Femur (tissue), 1 donor: ENCODE data around the gene CRIP1.

Experiments
- DNase-seq: peaks from one replicate; pipeline ENCODE4 v3.0.0-alpha.2; 2017

CRIP1 gene

DNA sequence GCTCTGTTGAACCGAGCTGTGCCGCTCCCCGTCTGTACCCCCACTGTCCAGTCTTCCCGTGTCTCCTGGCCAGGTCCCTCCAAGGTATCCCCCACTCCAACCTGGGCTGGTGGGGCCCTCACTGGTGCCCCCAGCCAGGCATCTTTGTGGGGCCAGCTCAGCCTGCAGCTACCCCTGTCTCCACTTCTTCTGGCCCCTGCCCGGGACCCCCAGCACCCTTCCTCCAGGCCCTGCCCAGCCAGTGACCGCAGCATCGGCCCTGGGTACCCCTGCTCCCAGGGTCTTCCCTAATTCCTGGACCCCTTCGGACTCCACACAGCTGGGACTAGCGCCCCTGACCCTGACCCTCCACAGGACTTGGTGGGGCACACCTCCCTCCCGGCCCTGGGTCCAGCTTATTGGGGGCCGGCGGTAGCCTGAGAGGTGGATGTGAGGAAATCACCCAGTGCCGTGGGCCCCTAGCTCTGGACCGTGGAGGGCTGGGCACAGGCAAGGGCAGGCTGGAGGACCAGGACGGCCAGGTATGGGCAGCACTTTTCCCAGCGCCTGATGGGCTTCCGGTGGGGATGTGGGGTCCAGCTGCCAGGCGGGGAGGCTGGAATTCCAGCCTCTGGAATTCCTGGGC, 4.1 kb upstream of the CRIP1 start:
- DNase-seq: no peak

DNA sequence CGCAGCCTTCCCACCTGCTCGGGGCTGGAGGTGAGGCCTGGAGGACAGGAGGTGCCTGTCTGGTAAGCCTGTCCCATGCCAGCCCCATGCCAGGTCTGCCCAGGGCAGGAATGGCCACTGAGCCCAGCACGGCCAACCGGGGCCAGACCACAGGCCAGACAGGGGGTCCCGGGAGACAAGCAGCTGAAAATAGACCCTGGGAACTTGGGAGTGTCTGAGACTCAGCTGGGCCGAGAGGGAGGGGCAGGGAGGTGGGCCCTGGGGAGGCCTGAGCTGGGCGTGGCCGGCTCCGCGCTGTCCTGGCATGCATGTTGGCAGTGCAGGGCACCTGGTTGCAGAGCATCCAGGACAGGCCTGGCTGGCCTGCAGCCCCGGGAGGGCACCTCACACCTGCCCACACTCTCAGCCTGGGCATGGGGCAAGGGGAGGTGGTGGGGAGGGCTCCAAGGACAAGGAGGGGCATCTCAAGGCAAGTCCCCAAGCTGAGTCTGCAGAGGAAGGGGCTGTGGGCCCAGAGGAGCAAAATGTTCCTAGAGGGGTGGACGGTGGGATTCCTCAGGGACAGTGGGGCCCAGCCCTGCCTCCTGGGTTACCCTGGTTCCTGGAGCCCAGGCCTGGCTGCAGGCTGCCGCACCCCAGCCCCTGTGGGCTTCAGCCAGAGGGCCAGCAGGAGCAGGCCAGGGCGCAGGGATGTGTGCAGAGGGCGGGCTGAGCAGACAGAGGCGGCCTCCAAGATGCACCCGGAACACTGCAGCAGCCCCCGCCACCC, 3.2 kb upstream of the CRIP1 start:
- DNase-seq: peak; percentile 46

DNA sequence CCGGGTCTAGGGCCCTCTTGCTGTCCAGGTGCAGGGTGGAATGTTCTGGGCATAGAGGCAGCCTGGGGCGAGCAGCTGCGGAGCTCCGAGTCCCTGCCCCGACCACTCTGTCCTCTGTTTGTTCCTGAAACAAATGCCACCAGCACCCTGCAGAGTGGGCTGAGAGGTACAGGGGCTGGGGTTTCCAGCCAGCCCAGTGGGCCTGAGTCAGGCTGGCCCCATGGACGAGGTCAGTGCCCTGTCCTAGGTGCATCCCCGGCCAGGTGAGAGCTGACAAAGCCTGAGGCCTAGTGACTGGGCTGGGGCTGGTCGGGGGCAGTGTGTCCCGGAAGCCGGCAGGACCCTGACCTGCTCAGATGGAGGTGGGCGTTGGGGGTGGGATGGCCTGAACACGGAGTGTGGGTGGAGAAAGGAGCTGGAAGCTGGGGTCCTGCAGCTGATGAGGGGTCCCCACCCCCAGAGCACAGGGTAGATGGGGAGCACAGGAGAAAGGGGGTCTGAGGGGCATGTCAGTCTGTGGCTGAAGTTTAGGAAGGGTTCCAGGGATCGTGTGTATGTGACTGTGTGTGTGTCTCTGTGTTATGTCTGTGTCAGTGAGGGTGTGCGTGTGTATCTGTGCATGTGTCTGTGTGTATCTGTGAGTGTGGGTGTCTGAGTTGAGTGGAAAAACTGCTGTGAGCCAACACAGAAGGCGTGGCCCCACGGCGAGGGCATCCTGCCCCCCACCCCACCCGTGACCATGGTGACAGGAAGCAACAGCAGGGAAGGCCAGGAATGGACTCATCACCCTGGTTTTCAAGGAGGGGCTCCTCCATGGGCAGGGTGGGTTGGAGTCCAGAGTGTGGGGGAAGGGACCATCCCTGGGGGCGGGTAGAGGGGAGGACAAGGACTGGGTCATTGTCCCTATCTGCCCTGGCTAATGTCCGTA, 2.4 kb upstream of the CRIP1 start:
- peak; percentile 79 for DNase-seq

DNA sequence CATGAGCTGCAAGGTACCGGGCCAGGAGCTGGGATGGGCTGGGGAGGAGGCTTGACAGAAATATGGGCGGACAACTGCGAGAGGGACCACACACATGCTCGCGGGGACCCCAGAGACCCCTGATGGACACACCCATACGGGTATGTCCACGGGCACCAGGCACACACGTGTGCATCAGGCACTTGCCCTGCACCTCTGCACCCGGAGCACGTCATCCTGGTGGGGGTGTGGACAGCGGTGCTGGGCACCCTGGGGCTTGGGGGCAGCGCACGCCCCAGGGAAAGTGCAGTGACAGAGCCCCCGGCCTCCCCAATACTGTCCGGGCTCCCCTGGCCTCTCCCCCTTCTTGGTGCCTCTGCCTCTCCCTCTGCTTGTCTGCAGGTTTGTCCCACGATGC, 1.7 kb upstream of the CRIP1 start:
- DNase-seq: no peak

DNA sequence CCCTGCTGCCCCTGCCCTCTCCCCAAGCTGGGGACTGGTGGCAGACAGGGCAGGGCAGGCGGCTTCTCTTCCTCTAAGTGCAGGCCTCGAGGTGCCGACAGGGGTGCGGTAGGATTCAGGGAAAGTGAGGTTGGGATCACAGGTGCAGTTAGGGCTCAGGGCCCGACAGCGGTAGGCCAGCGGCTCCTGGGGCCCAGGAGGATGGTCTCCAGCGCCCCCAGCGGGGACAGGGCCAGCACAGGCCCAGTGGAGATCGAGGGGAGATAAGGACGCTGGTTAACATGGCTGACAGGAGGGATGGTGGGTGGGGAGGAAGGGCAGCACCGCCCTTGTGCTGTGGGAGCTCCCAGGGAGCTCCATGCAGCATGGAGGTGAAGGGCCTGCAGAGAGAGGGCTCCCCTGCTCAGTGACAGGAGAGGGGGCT, 935 bp upstream of the CRIP1 start:
- no peak for DNase-seq

DNA sequence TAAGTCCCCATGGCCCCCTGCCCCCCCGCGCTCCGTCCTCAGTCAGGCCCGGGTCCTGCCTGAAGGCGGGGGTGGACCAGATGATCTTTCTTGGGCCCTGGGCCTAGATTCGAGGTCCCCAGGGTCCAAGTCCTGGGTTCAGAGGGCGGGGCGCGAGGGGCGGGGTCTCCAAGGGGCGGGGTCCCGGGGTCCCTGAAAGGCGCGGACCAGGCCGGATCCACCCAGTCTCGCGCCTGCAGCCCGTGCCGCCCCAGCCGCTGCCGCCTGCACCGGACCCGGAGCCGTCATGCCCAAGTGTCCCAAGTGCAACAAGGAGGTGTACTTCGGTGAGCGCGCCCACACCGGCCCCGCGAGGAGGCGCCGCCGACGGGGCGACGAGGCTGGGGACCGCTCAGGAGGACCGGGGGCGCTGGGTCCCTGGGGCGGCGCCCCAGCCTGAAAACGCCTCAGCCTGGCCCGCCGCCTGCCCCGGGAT, 325 bp downstream of the CRIP1 start:
- peak; percentile 75 for DNase-seq

DNA sequence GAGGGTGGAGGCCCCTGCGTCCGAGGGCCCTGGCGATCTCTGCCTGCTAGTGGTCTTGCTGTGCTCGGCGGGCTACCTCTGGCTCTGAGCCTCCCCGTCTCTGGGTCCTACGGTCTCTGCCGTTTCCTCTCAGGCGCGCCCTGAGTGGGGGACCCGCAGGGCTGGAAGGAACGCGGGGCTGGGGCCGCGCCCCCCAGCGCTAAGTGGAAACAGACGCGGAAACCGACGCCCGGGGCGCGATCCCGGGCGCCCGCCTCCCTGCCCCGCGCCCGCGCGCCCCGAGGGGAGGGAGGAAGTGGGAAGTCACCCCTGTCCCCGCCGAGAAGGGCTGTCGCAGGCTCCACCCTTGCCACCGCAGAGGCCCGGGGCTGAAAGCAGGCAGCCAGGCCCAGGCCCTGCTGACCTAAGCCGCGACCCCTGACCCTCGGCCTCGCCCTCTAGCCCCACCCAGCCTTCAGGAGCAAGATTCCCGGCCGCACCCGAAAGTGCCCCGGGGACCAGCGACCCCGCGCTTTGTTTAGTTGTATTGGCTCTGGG, 831 bp downstream of the CRIP1 start:
- peak; percentile 67 for DNase-seq

DNA sequence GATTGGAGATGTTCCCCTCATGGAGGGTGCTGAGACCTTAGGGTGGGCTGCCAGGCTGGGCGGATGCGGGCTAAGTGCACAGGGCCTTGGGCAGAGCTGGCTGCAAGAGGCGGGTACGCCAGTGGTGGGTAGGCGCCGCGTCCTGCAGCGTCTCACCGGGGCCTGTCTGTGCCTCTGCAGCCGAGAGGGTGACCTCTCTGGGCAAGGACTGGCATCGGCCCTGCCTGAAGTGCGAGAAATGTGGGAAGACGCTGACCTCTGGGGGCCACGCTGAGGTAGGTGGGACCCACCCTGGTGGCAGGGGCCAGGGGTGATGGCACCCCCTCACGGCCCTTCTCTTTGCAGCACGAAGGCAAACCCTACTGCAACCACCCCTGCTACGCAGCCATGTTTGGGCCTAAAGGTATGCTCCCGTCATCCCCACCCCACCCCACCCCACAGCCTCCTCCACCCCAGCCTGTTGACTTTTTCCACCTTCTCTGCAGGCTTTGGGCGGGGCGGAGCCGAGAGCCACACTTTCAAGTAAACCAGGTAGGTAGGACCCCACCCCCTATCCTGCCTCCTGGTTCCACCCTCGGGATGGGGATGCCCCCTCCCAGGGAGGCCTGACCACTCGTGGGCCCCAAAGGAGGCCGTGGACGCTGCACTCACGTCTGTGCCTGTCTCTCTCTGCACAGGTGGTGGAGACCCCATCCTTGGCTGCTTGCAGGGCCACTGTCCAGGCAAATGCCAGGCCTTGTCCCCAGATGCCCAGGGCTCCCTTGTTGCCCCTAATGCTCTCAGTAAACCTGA, 1.5 kb downstream of the CRIP1 start:
- DNase-seq: peak; percentile 52

DNA sequence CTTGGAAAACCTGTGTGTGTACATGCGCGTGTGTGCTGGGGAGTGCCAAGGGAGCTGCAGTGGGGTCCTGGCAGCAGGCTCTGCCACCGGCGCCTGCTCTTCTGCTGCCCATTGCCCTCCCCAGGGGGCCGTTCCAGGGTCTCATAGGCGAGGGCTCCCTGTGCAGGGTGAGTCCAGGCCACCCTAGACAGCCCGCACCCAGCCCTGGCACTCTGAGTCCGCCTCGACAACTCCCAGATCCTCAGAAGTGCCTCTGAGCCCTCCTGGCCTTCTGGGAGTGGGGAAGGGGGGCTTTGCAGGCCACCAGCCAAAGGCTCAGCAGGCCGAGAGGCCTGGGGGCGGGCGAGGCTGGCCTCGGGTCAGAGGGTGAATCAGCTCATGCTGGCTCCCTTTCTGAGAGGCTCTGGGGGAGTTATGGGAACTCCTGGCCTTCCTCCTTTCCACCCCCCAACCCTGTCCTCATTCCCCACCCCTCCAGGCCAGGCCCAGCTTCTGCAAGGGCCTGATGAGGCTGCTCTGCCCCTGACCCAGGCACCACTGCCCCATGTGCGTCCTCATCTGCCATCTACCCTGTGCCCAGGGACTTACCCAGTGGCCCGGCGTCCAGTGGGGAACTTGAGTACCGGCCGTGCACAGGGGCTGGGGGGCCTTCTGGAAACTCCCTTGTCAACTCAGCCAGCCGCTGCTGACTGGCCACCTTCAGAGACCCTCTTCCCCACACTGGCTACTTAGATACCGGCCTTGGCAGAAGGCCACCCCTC, 2.3 kb downstream of the CRIP1 start:
- DNase-seq: peak; percentile 66

DNA sequence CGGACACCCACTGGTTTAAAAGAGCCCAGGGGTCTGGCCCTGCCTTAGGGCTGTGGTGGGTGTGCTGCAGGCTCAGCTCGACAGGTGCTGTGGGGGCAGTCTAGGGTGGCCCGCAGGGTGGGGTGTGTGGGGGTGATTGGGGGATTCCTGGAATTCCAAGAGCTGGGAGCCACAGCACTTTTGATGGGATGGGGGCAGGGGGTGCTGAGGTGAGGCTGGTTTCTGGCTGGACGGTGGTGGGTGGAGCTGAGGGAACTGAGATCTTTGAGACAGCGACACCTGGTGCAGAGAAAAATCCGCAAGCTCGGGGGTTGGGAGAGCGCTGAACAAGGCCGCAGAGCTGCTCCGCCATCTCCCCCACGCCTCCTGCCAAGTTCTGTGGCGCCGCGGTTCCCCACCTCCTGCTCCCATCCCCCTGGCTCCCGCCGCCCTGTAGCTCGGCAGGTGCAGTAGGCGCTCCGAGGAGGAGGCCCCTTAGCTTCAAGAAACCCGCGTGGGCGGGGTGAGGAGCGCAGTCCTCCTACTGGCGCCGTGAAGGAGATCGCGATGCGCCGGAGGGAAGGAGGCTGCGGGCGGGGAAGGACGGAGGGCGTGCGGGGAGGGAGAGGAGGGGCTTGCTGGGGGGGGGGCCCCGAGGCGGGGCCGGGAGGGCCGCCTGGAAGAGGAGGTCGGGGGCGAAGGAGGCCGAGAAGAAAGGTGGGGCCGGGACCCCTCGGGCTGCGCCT, 3.0 kb downstream of the CRIP1 start:
- DNase-seq: peak; percentile 93

DNA sequence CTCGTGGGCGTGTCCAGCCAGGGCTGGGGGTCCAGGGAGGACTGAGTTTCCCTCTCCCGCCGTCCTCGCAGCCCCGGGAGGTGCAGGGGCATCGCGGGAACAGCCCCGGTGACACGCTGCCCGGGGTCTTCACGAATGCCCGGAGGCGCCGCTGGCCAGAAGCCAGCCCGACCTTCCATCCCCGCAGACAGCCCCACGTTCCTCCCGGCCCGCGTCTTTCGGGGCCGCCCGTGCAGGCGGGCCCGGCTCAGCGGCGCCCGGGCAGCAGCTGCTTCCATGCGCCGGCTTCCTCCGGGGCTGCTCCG, 3.5 kb downstream of the CRIP1 start:
- DNase-seq: no peak

DNA sequence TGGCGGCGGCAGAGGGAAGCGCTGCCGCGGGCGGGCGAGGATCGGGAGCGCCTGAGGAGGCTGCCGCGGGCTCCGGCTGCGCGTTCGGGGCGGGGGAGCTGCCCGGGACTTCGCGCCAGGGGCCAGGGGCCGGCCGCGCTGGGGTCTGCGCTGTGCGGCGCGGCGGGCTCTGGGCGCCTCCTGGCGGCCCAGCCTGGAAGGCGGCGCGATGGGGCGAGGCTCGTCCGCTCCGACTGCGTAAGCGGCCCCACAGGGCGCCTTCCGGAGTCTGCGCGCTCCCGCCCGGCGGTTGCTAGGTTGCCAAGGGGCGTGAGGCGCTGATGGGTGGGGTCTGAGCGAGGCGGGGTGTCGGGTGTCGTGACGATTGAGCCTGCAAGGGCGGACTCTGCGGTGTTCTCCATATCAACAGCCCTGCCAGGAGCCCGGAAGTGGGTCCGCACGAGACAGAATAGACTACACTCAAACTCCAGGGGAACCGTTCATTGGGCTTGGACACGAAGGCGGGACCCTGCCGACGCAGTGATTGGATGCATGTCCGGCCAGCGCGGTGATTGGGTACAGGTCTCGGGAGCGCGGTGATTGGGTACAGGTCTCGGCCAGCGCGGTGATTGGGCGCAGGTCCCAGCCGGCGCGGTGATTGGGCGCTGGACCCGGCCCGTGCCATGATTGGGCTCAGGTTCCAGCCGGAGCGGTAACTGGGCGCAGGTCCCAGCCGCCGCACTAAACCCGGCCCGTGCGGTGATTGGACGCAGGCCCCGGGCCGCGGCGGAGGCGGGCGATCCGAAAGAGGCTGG, 4.1 kb downstream of the CRIP1 start, which contains the start of gene TEDC1:
TEDC1 (plus strand) TSS at position 675 of the 794 bp plus-strand sequence. CDS start 130 bp downstream, outside the sequence.
- peak; percentile 100 for DNase-seq

DNA sequence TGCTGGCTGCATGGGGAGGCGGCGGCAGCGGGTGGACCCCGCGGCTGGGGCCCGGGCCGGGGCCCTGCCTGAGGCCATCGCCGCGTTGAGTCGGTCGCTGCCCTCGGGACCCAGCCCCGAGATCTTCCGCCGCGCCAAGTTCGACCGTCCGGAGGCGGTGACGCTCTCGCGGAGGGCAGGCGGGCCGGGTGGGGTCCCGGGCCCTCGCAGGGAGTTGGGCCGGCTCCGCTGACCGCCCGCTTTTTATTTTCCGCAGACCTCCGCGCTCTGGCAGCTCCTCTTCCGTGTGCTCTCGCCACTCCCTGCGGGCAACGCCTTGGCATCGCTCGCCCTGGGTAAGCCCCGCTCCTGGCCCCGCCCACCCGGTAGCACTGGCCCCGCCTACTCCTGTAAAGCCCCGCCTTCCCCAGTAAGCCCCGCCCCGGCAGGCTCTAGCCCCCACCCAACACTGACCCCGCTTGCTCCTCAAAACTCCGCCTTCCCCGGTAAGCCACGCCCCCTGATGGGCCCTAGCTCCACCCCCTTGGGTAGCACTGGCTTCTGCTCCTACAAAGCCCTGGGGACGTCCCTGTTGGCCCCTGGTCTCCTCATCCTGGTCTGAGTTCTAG, 4.8 kb downstream of the CRIP1 start:
- peak; percentile 88 for DNase-seq

DNA sequence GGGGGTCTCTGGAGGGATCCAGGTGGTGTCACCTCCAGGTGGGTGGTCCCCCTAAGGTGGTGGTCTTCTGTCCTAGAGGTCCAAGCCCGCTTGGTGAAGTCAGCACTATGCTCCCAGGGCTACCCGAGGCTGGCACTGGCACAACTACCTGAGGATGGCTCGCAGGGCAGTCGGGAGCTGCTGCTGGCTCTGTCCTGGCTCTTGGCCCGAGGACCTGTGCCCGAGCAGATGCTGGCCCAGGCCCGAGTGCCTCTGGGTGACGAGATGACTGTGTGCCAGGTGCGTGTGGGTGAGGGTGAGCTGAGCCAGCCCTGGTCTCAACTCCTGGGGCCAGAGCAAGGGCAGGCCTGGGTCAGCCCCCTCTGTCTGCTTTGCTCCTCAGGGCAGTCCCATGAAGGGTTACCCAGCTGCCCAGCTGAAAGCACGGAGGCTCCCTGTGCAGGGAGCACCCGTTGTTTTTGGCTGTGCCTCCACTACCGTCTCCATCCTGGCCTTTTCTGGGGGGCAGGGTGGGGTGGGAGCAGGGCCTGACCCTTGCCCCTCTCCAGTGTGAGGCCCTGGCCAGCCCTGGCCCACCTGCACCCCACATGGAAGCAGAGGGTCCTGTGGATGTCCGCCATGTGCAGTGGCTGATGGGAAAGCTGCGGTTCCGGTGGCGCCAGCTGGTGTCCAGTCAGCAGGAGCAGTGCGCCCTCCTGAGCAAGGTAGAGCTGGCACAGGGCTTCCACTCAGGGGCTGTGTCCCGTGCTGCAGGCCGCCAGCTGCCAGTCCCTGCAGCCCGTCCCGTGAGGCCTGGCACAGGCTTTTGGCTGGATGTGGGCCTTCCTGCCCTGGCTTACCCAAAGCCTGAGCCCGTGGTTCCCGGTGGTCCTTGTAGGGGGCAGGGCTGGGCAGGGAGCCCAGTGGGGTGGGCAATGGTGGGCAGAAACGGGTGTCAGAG, 5.6 kb downstream of the CRIP1 start:
- DNase-seq: peak; percentile 64

DNA sequence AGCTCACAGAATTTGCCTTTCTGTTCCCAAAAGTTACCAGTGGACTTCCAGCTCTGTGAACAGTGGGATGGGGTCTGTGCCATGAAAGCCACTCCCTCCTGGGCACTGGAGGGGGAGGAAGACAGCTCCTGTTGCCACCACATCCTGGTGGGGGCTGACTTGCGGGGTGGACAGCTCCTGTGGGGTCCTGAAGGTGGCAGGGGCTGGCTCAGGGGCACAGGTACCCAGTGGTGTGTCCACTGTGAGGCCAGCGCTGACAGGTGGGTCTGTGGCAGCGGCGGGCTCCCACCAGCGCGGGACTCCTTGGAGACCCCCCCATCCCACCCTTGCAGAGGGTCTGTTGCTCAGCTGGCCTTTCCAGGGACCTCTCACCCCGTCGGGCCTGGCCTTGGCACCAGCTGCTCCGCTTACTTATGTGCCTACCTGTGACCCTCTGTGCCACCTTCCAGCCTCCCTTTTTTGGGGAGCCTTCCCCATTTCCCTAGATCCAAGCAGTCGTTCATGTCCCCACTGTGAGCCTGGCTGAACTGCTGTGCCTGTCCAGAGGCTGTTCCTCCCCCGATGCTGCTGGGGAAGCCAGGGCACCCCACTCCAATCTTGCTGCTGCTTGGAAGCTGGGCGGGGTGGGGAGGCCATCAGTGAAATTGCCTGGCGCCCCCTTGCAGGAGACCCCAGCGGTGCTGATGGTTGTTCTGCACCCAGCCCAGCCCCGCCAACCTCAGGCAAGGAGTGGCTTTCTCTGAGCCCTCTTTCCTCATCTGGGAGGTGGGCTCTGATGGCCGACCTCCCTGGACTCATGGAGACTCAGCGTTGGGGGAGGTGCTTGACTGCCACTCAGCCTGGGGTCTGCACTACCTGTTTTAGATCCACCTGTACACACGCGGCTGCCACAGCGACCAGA, 6.5 kb downstream of the CRIP1 start:
- DNase-seq: peak; percentile 49

DNA sequence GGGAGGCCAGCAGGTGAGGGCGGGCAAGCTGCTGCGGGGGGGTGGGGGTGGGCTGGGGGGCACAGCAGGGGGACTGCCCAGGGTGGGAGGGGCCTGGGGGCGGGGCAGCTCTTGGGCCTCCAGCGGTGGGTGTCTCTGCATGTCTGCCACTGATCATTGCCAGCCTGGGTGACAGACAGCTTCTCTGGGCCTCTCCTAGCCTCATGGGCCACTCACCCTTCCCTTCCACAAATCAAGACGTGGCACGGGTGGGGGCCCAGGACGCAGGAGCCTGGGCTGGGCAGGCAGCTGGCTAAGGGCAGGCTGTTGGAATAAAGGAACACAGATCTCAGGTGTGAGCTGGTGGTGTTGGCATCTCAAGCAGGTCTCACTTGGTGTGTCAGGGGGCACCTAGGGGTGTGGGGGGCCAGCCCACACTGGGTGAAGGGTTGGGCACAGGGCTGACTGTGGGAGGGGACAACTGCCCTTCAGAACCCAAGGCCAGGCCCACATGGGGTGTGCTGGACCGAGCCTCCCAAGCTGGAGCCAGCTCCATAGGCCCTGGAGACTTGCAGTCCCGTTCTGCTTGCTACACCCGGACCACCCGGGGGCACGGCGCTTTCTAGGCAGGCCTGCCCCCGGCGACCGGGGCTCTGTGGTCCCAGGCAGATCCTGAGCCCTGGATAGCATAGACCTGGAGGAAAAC, 7.4 kb downstream of the CRIP1 start:
- peak; percentile 42 for DNase-seq

DNA sequence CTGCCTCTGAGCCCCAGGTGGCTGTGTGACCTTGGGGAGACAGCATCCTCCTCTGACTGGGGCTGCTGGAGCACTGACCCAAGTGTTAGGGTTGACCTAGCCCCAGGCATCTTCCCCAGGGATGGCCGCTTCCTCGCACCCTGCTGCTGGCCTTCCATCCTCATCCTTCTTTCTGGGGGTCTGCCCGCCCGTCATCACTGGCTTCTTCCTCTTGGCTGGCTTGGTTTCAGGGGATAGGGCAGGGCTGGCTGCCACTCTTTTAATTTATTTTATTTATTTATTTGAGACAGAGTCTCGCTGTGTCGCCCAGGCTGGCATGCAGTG, 7.9 kb downstream of the CRIP1 start:
- DNase-seq: no peak
